ENCODE data around the gene NR1H3. TPM values are rescaled to one million over a fixed set of nuclear protein-coding genes. Genes with fewer than 3 reads are reported as not detected.
"Not testable (repeated sequence)": the region's sequence is repeated elsewhere in the genome, so short reads cannot be mapped to it uniquely, and the experiment has no call there.

Gene NR1H3
- total RNA-seq (10 to 100 TPM in 1 of 2 experiments, 1 to 10 TPM in 1; 9.6 to 13.6 TPM), polyA plus RNA-seq (3.7 TPM)

- DNase-seq = peak in 1 of 5 donors; percentile 33
- H3K4me1 Mint-ChIP-seq = peaks cover 0 to 8% (median 2%) of the 10 kb centered on the region in 3 donors
- no peaks in the 10 kb centered on the region for H3K36me3 Mint-ChIP-seq
- H3K4me3 Mint-ChIP-seq = no peak within 1 kb of the TSS
- H3K27me3 Mint-ChIP-seq = no peaks in the 10 kb centered on the region
- H3K9me3 Mint-ChIP-seq = no peaks in the 10 kb centered on the region
- H3K4me1 ChIP-seq (ENCODE audit: insufficient read depth, low read length) = peaks cover 8% of the 10 kb centered on the region
- CTCF ChIA-PET = interaction anchor here (1.5 to 2.3 kb wide), 3 partner anchors 10 to 14 kb away, joined by 4 to 9 read pairs (median 7); partner anchors contain the start of gene ACP2
- H3K27me3 ChIP-seq (ENCODE audit: insufficient read depth, low read length, poor library complexity, severe bottlenecking) = no peaks in the 10 kb centered on the region
- H3K9me3 ChIP-seq (ENCODE audit: low read length) = no peaks in the 10 kb centered on the region
- H3K36me3 ChIP-seq (ENCODE audit: insufficient read depth, low read length) = no peaks in the 10 kb centered on the region
- POLR2A ChIA-PET = no interaction called here
- H3K27ac Mint-ChIP-seq = no peak within 1 kb of the TSS
- peak within 1 kb of the TSS; percentile 38 for H3K27ac ChIP-seq (ENCODE audit: low read depth, low read length)
- H3K4me3 ChIP-seq (ENCODE audit: low read length) = no peak within 1 kb of the TSS
Observed at GRCh38 chr11:47257517-47258316, at the start of gene NR1H3. TSS of gene NR1H3 (plus strand) at chr11:47257996. CDS start at chr11:47259217, 1,221 bp downstream.

DNA sequence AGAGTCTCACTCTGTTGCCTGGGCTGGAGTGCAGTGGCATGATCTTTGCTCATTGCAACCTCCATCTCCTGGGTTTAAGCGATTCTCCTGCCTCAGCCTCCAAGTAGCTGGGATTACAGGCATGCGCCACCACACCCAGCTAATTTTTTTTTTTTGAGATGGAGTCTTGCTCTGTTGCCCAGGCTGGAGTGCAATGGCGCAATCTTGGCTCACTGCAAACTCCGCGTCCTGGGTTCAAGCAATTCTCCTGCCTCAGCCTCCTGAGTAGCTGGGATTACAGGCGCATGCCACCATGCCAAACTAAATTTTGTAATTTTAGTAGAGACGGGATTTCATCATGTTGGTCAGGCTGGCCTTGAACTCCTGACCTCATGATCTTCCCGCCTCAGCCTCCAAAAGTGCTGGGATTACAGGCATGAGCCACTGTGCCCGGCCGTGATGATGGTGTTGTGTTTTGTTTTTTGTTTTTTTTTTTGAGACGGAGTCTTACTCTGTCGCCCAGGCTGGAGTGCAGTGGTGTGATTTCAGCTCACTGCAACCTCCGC, 49.7 kb upstream of the NR1H3 start:
- H3K4me3 ChIP-seq (ENCODE audit: low read length); H3K4me3 Mint-ChIP-seq; DNase-seq; H3K36me3 ChIP-seq (ENCODE audit: insufficient read depth, low read length); H3K27ac Mint-ChIP-seq; H3K4me1 Mint-ChIP-seq; H3K36me3 Mint-ChIP-seq; CTCF ChIA-PET; H3K4me1 ChIP-seq (ENCODE audit: insufficient read depth, low read length); H3K9me3 Mint-ChIP-seq; H3K27ac ChIP-seq (ENCODE audit: low read depth, low read length); H3K9me3 ChIP-seq (ENCODE audit: low read length); H3K27me3 Mint-ChIP-seq; H3K27me3 ChIP-seq (ENCODE audit: insufficient read depth, low read length, poor library complexity, severe bottlenecking): not testable (repeated sequence)
- POLR2A ChIA-PET = interaction anchor here (0.6 to 1.0 kb wide), 2 partner anchors 23 to 227 kb away, joined by 3 to 13 read pairs; no protein-coding TSS in a partner anchor

DNA sequence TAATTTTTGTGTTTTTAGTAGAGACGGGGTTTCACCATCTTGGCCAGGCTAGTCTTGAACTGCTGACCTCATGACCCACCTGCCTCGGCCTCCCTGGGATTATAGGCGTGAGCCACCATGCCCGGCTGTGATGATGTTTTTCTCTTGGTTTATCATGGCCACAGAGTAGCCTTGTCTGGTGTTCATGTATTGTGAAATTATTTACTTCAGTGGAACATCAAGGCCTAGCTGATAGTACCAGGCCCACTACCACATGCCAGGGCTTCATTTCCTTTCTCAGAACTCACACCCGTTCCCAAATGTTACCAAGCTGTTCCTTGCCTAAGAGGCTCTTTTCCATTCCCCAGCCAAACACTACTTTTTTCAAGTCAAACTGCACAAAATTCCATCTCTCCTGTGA, 49.2 kb upstream of the NR1H3 start:
- no peaks in the 10 kb centered on the region for H3K9me3 Mint-ChIP-seq
- no peaks in the 10 kb centered on the region for H3K36me3 Mint-ChIP-seq
- H3K36me3 ChIP-seq (ENCODE audit: insufficient read depth, low read length) = no peaks in the 10 kb centered on the region
- POLR2A ChIA-PET = interaction anchor here (1.0 kb wide), 1 partner anchor 24 kb away, joined by 3 read pairs; no protein-coding TSS in a partner anchor
- no peaks in the 10 kb centered on the region for H3K4me1 Mint-ChIP-seq
- H3K27ac ChIP-seq (ENCODE audit: low read depth, low read length) = no peak overlapping the region
- H3K4me3 ChIP-seq (ENCODE audit: low read length) = no peak overlapping the region
- no peak overlapping the region for H3K4me3 Mint-ChIP-seq
- no peaks in the 10 kb centered on the region for H3K27me3 Mint-ChIP-seq
- H3K27ac Mint-ChIP-seq = no peak overlapping the region
- no peak for DNase-seq
- peaks cover under 1% of the 10 kb centered on the region for H3K4me1 ChIP-seq (ENCODE audit: insufficient read depth, low read length)
- H3K27me3 ChIP-seq (ENCODE audit: insufficient read depth, low read length, poor library complexity, severe bottlenecking) = no peaks in the 10 kb centered on the region
- CTCF ChIA-PET = no interaction called here
- no peaks in the 10 kb centered on the region for H3K9me3 ChIP-seq (ENCODE audit: low read length)

DNA sequence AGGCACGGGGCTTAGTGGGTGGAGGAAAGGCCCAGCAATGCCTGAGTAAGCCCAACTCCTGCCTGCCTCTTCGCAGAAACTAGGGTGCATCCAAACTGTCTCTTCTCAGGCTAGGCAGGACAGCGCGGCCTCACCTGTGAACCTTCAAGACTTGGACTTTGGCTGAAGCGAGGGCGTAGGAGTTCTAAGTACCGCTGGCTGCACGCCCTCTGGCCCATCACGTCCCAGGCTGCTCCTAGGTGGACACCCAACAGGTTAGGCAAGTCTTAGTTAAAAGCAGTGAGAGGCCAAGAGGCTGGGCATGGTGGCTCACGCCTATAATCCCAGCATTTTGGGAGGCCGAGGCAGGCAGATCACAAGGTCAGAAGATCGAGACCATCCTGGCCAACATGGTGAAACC, 44.9 kb upstream of the NR1H3 start:
- ChIA-PET POLR2A (no interaction called here), CTCF (no interaction called here)
- DNase-seq = no peak
- Histone ChIP-seq H3K4me1 (ENCODE audit: insufficient read depth, low read length) (peaks cover 28% of the 10 kb centered on the region), H3K9me3 (ENCODE audit: low read length) (no peaks in the 10 kb centered on the region), H3K27me3 (ENCODE audit: insufficient read depth, low read length, poor library complexity, severe bottlenecking) (no peaks in the 10 kb centered on the region), H3K36me3 (ENCODE audit: insufficient read depth, low read length) (peaks cover 1% of the 10 kb centered on the region), H3K27ac (ENCODE audit: low read depth, low read length) (no peak overlapping the region), H3K4me3 (ENCODE audit: low read length) (no peak overlapping the region)
- Mint-ChIP-seq H3K4me3 (peak overlapping the region in 1 of 7 donors; percentile 19), H3K4me1 (peaks cover 22 to 28% (median 23%) of the 10 kb centered on the region in 3 donors), H3K9me3 (no peaks in the 10 kb centered on the region), H3K27ac (peak overlapping the region in 2 of 8 donors; percentile 54 to 58), H3K36me3 (peaks cover 0 to 26% (median 2%) of the 10 kb centered on the region in 3 donors), H3K27me3 (no peaks in the 10 kb centered on the region)

GRCh38 chr11:47213950-47214565, 43.7 kb upstream of the NR1H3 start:
- peak overlapping the region; percentile 100 for H3K4me3 ChIP-seq (ENCODE audit: low read length)
- H3K27ac Mint-ChIP-seq = peak overlapping the region; percentile 88 to 100 (median 99)
- peak; percentile 74 to 87 (median 81) for DNase-seq
- peaks cover 7% of the 10 kb centered on the region for H3K36me3 ChIP-seq (ENCODE audit: insufficient read depth, low read length)
- peaks cover 29 to 35% (median 30%) of the 10 kb centered on the region in 3 donors for H3K4me1 Mint-ChIP-seq
- ChIA-PET POLR2A (interaction anchor here (0.7 to 2.7 kb wide), 12 partner anchors 20 to 684 kb away, joined by 3 to 31 read pairs (median 8); partner anchors contain the start of genes ACP2 and ARFGAP2), CTCF (interaction anchor here (0.6 to 2.9 kb wide), 11 partner anchors 15 to 213 kb away, joined by 3 to 20 read pairs (median 4); partner anchors contain the start of gene ACP2)
- peak overlapping the region; percentile 90 for H3K27ac ChIP-seq (ENCODE audit: low read depth, low read length)
- no peaks in the 10 kb centered on the region for H3K27me3 ChIP-seq (ENCODE audit: insufficient read depth, low read length, poor library complexity, severe bottlenecking)
- no peaks in the 10 kb centered on the region for H3K9me3 ChIP-seq (ENCODE audit: low read length)
- no peaks in the 10 kb centered on the region for H3K9me3 Mint-ChIP-seq
- H3K4me3 Mint-ChIP-seq = peak overlapping the region; percentile 87 to 100 (median 97)
- peaks cover 0 to 34% (median 7%) of the 10 kb centered on the region in 3 donors for H3K36me3 Mint-ChIP-seq
- peaks cover 34% of the 10 kb centered on the region for H3K4me1 ChIP-seq (ENCODE audit: insufficient read depth, low read length)
- no peaks in the 10 kb centered on the region for H3K27me3 Mint-ChIP-seq

GRCh38 chr11:47215366-47215910, 42.4 kb upstream of the NR1H3 start:
- H3K9me3 Mint-ChIP-seq = no peaks in the 10 kb centered on the region
- Histone ChIP-seq H3K27ac (ENCODE audit: low read depth, low read length) (peak overlapping the region; percentile 90), H3K9me3 (ENCODE audit: low read length) (no peaks in the 10 kb centered on the region), H3K4me3 (ENCODE audit: low read length) (peak overlapping the region; percentile 100), H3K4me1 (ENCODE audit: insufficient read depth, low read length) (peaks cover 34% of the 10 kb centered on the region), H3K27me3 (ENCODE audit: insufficient read depth, low read length, poor library complexity, severe bottlenecking) (no peaks in the 10 kb centered on the region), H3K36me3 (ENCODE audit: insufficient read depth, low read length) (peaks cover 7% of the 10 kb centered on the region)
- H3K4me1 Mint-ChIP-seq = peaks cover 30 to 39% (median 33%) of the 10 kb centered on the region in 3 donors
- H3K36me3 Mint-ChIP-seq = peaks cover 3 to 43% (median 13%) of the 10 kb centered on the region in 3 donors
- DNase-seq = no peak
- peak overlapping the region; percentile 86 to 100 (median 95) for H3K27ac Mint-ChIP-seq
- ChIA-PET POLR2A (interaction anchor here (0.6 to 2.7 kb wide), 12 partner anchors 19 to 787 kb away, joined by 3 to 31 read pairs (median 6); partner anchors contain the start of genes ACP2 and ARFGAP2), CTCF (interaction anchor here (1.1 to 2.9 kb wide), 6 partner anchors 15 to 159 kb away, joined by 3 to 20 read pairs (median 4); partner anchors contain the start of gene ACP2)
- H3K27me3 Mint-ChIP-seq = no peaks in the 10 kb centered on the region
- peak overlapping the region; percentile 87 to 100 (median 97) for H3K4me3 Mint-ChIP-seq

DNA sequence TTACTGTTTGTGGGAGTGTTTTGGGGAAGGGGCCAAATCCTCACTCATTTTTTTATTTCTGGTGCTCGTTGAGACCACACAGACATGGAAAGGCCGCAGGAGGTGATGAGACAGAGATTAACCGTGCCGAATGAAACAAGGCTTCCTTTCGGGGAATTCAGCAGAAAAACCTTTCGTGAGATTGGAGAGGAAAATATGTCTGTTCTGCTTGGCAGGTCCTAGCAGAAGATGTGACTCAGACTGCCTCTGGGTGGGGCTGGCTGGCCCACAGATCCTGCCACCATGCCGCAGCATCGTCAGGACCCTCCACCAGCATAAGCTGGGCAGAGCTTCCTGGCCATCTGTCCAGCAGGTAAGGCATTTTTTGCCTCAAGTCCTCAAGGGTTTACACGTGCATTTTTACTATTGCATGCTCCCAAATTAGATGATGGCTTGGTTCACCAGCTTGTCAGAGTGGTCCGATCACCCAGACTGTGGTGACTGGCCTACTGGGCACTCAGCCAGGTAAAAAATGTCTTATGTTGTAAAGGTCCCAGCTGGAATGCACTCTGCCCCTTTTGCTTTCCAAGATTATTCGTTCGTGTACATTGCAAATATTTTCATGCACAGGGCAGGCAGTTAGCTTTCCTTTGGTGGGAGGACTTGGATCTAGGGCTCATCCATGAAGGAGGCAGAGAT, 41.5 kb upstream of the NR1H3 start:
- peak in 3 of 5 donors; percentile 14 to 62 (median 14) for DNase-seq
- Mint-ChIP-seq H3K36me3 (peaks cover 5 to 49% (median 14%) of the 10 kb centered on the region in 3 donors), H3K27ac (peak overlapping the region; percentile 2 to 100 (median 95)), H3K27me3 (no peaks in the 10 kb centered on the region), H3K9me3 (no peaks in the 10 kb centered on the region), H3K4me3 (peak overlapping the region; percentile 87 to 100 (median 97)), H3K4me1 (peaks cover 30 to 41% (median 34%) of the 10 kb centered on the region in 3 donors)
- H3K27me3 ChIP-seq (ENCODE audit: insufficient read depth, low read length, poor library complexity, severe bottlenecking) = no peaks in the 10 kb centered on the region
- no peaks in the 10 kb centered on the region for H3K9me3 ChIP-seq (ENCODE audit: low read length)
- ChIA-PET CTCF (interaction anchor here (1.2 to 2.9 kb wide), 4 partner anchors 19 to 38 kb away, joined by 4 to 20 read pairs (median 6); partner anchors contain the start of gene ACP2), POLR2A (interaction anchor here (0.6 to 2.7 kb wide), 6 partner anchors 18 to 786 kb away, joined by 5 to 31 read pairs (median 13); partner anchors contain the start of genes ACP2 and ARFGAP2)
- H3K27ac ChIP-seq (ENCODE audit: low read depth, low read length) = peak overlapping the region; percentile 90
- H3K36me3 ChIP-seq (ENCODE audit: insufficient read depth, low read length) = peaks cover 7% of the 10 kb centered on the region
- peak overlapping the region; percentile 100 for H3K4me3 ChIP-seq (ENCODE audit: low read length)
- peaks cover 34% of the 10 kb centered on the region for H3K4me1 ChIP-seq (ENCODE audit: insufficient read depth, low read length)

All from CD8-positive, alpha-beta memory T cell (primary cell).